PFSK-1 (cell line): ENCODE data around the gene PLEKHG4.

ENCODE experiments used
- POLR2AphosphoS5 ChIP-seq: IDR thresholded peaks from 2 replicates; pipeline ENCODE4 v1.6.1; 2012; ENCODE audit warnings: low read depth, mild to moderate bottlenecking, control low read depth, low read length, moderate library complexity
- REST ChIP-seq, 2 experiments: IDR thresholded peaks; 2 replicates each; pipeline versions ENCODE4 v1.6.1 to v1.8.0; 2011 to 2012; ENCODE audit warnings: low read depth in 2 of 2, low read length in 2 of 2, control low read depth in 1 of 2, inconsistent platforms in 1 of 2, mild to moderate bottlenecking in 1 of 2, moderate library complexity in 1 of 2; ENCODE audit not compliant: insufficient read depth in 1 of 2
- TAF1 ChIP-seq: IDR thresholded peaks from 2 replicates; pipeline ENCODE4 v1.6.1; 2012; ENCODE audit warnings: low read length, control low read depth, borderline replicate concordance; ENCODE audit not compliant: insufficient read depth

- no peak for TF ChIP-seq POLR2AphosphoS5
- TF ChIP-seq TAF1 = no peak
- no peak for TF ChIP-seq REST (IDR thresholded peaks at IDR 0.05; ENCODE audit: insufficient read depth in 1 of 2, low read depth in 2 of 2, low read length in 2 of 2)
These were observed 34.1 kb upstream of the PLEKHG4 start for GRCh38 chr16:67245186-67245585.
